IMR-90 (cell line): ENCODE measurements around the gene NADSYN1. TPM values are rescaled to one million over a fixed set of nuclear protein-coding genes. Genes with fewer than 3 reads are reported as not detected.
"Not testable (repeated sequence)": the region's sequence is repeated elsewhere in the genome, so short reads cannot be mapped to it uniquely, and the experiment has no call there.

ENCODE experiments used
- ATAC-seq: fragments of 200-7000 bp; cut with Tn5 transposase; 2 replicates; pipeline ENCODE4 v1.9.1; 2020; ENCODE audit warnings: low read depth, mild to moderate bottlenecking, moderate library complexity
- BruUV-seq: library from RNA; stranded (reverse); fragments of 400-500 nt; replicated peaks from 2 replicates; lab custom pipeline; 2021; lab: Mats Ljungman, UMichigan
- CTCF ChIA-PET: fragments of 300-600 bp; formaldehyde crosslinking; extraction: SDS; loops from one replicate; lab custom pipeline; 2021; ENCODE audit warnings: antibody characterized with exemption; lab: Yijun Ruan, JAX
- POLR2A ChIA-PET: fragments of 300-600 bp; sonication (Branson Sonifier 250); formaldehyde crosslinking; loops from one replicate; lab custom pipeline; 2022; ENCODE audit warnings: antibody characterized with exemption; ENCODE audit not compliant: unreplicated experiment; lab: Charles Lee
- DNase-seq: peaks from one replicate; pipeline ENCODE4 v3.0.0; 2013
- H2AFZ ChIP-seq: replicated peaks from 2 replicates; pipeline ENCODE3; 2013; ENCODE audit warnings: low read length, mild to moderate bottlenecking; ENCODE audit not compliant: poor library complexity
- H2AK5ac ChIP-seq: 2 replicates; pipeline ENCODE4 v1.6.1; 2013; ENCODE audit warnings: low read depth, low read length, inconsistent platforms
- H2AK9ac ChIP-seq: replicated peaks from 2 replicates; pipeline ENCODE3; 2013; ENCODE audit warnings: mild to moderate bottlenecking, low read depth, low read length, moderate library complexity; ENCODE audit not compliant: poor library complexity
- H2BK120ac ChIP-seq: 2 replicates; pipeline ENCODE4 v1.6.1; 2013; ENCODE audit warnings: low read depth, low read length, inconsistent platforms
- H2BK15ac ChIP-seq: 3 replicates; pipeline ENCODE4 v1.6.1; 2013; ENCODE audit warnings: low read depth, low read length, inconsistent platforms
- H2BK20ac ChIP-seq: 2 replicates; pipeline ENCODE4 v1.6.1; 2013; ENCODE audit warnings: low read depth, mild to moderate bottlenecking, inconsistent platforms, low read length, moderate library complexity
- H2BK5ac ChIP-seq: 2 replicates; pipeline ENCODE4 v1.6.1; 2013; ENCODE audit warnings: mild to moderate bottlenecking, low read depth, low read length, inconsistent platforms; ENCODE audit not compliant: poor library complexity, severe bottlenecking
- H3K14ac ChIP-seq: replicated peaks from 2 replicates; pipeline ENCODE4 v1.6.1; 2013; ENCODE audit warnings: low read depth, low read length, inconsistent platforms
- H3K18ac ChIP-seq: 2 replicates; pipeline ENCODE4 v1.6.1; 2013; ENCODE audit warnings: low read depth, low read length, control low read depth
- H3K23ac ChIP-seq: 2 replicates; pipeline ENCODE4 v1.6.1; 2013; ENCODE audit warnings: low read depth, low read length, inconsistent platforms
- H3K27ac ChIP-seq: 2 replicates; pipeline ENCODE4 v1.5.1; 2013; ENCODE audit warnings: mild to moderate bottlenecking, control low read depth, low read length; ENCODE audit not compliant: insufficient read depth
- H3K27me3 ChIP-seq: 2 replicates; pipeline ENCODE4 v1.6.1; 2013; ENCODE audit warnings: low read length; ENCODE audit not compliant: control insufficient read depth, insufficient read depth
- H3K36me3 ChIP-seq: 2 replicates; pipeline ENCODE4 v1.6.1; 2013; ENCODE audit warnings: low read length, mixed read lengths; ENCODE audit not compliant: control insufficient read depth, insufficient read depth
- H3K4ac ChIP-seq: 2 replicates; pipeline ENCODE4 v1.6.1; 2013; ENCODE audit warnings: low read depth, low read length, inconsistent platforms
- H3K4me1 ChIP-seq: 2 replicates; pipeline ENCODE4 v1.6.1; 2013; ENCODE audit warnings: low read length, mixed read lengths; ENCODE audit not compliant: control insufficient read depth, insufficient read depth
- H3K4me2 ChIP-seq: 2 replicates; pipeline ENCODE4 v1.6.1; 2013; ENCODE audit warnings: low read depth, mild to moderate bottlenecking, control low read depth, low read length, moderate library complexity
- H3K4me3 ChIP-seq: 2 replicates; pipeline ENCODE4 v1.5.1; 2013; ENCODE audit warnings: low read depth, mild to moderate bottlenecking, control low read depth, low read length, moderate library complexity; ENCODE audit not compliant: insufficient read depth
- H3K56ac ChIP-seq: 2 replicates; pipeline ENCODE4 v1.6.1; 2013; ENCODE audit warnings: low read length, inconsistent platforms; ENCODE audit not compliant: insufficient read depth; ENCODE audit errors: extremely low read depth
- H3K79me1 ChIP-seq, 2 experiments: 2 replicates each; pipeline ENCODE4 v1.6.1; 2013; ENCODE audit warnings: low read length in 2 of 2, inconsistent platforms in 1 of 2, low read depth in 1 of 2
- H3K9ac ChIP-seq: 2 replicates; pipeline ENCODE4 v1.6.1; 2013; ENCODE audit warnings: low read depth, low read length, control low read depth
- H3K9me1 ChIP-seq: 2 replicates; pipeline ENCODE4 v1.6.1; 2013; ENCODE audit warnings: low read length, inconsistent platforms; ENCODE audit not compliant: insufficient read depth
- H3K9me3 ChIP-seq: 2 replicates; pipeline ENCODE4 v1.6.1; 2013; ENCODE audit warnings: low read length; ENCODE audit not compliant: control insufficient read depth, insufficient read depth
- H4K20me1 ChIP-seq: 2 replicates; pipeline ENCODE4 v1.6.1; 2013; ENCODE audit warnings: low read length, inconsistent platforms; ENCODE audit not compliant: insufficient read depth
- H4K5ac ChIP-seq: 2 replicates; pipeline ENCODE4 v1.6.1; 2013; ENCODE audit warnings: mild to moderate bottlenecking, low read depth, low read length, control low read depth
- H4K8ac ChIP-seq, 2 experiments: 2 replicates each; pipeline ENCODE4 v1.6.1; 2013; ENCODE audit warnings: low read depth in 2 of 2, low read length in 2 of 2, control low read depth in 1 of 2, inconsistent platforms in 1 of 2
- H4K91ac ChIP-seq: 2 replicates; pipeline ENCODE4 v1.6.1; 2013; ENCODE audit warnings: low read depth, low read length, inconsistent platforms; ENCODE audit not compliant: insufficient read depth
- WGBS, 2 experiments: methylation state at CpG; one replicate each; pipeline versions ENCODE4 v1.1.5 to v1.1.7; 2013; ENCODE audit warnings: missing lambda C conversion rate in 2 of 2; ENCODE audit not compliant: insufficient read length in 1 of 2; ENCODE audit errors: extremely low coverage in 2 of 2; 5-methylcytosine and 5-hydroxymethylcytosine counted together
- dilution Hi-C: fragments of 300-500 bp; cut with HindIII; formaldehyde crosslinking; loops from one replicate; pipeline ENCODE4 v1.14.3; 2018; ENCODE audit warnings: low sequenced_read_pairs; ENCODE audit not compliant: unreplicated experiment
- in situ Hi-C: fragments of 300-500 bp; cut with MboI; formaldehyde crosslinking; loops from 3 replicates; pipeline ENCODE4 v1.14.3; 2019; ENCODE audit warnings: low sequenced_read_pairs, inconsistent platforms, mixed read lengths
- intact Hi-C: fragments of 100-400 bp; cut with micrococcal nuclease; formaldehyde crosslinking; loops from 2 replicates; pipeline ENCODE4 v1.10.0; 2022
- polyA plus RNA-seq, 3 experiments: library from polyadenylated mRNA; depleted of rRNA; stranded (reverse); fragments of >200 nt; gene quantifications; 2 replicates each; pipeline ENCODE4 v1.2.3, GENCODE V29; 2012; ENCODE audit warnings: low replicate concordance in 1 of 3
- total RNA-seq: library from RNA; depleted of rRNA; stranded (reverse); fragments of >200 nt; gene quantifications from 2 replicates; pipeline ENCODE4 v1.2.3, GENCODE V29; 2012

NADSYN1 gene
- total and polyA plus RNA-seq, 2 of the 4 experiments (the other 2 are of a cell fraction) = 69.5 to 70.4 TPM

DNA sequence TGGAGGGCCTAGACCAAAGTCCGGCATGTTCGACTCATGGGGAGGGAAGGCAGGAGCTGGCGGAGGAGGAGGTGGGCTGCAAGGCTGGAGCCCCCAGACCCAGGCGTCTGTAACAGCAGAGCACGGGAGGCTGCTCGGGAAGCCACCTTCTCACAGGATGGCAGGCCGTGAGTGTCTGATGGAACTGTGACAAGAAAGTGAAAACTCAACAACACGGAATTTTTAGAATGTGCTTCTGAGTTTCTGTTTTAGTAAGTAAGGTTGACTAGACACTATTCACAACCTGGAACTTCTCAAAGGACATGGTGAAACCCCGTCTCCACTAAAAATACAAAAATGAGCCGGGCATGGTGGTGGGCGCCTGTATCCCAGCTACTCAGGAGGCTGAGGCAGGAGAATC lies 87.0 kb downstream of the NADSYN1 start:
- H3K4me1 ChIP-seq, H4K20me1 ChIP-seq, H3K18ac ChIP-seq, H4K91ac ChIP-seq, H3K23ac ChIP-seq, H2BK20ac ChIP-seq, DNase-seq, CTCF ChIA-PET, H3K36me3 ChIP-seq, H3K14ac ChIP-seq, in situ Hi-C loops, H3K79me1 ChIP-seq, H2BK15ac ChIP-seq, H3K56ac ChIP-seq, H2AK9ac ChIP-seq, intact Hi-C loops, H3K4me2 ChIP-seq, H3K27ac ChIP-seq, H4K5ac ChIP-seq, H3K9me1 ChIP-seq, BruUV-seq, H2BK120ac ChIP-seq, H2BK5ac ChIP-seq, H3K4ac ChIP-seq, H3K9ac ChIP-seq, H3K4me3 ChIP-seq, ATAC-seq, H2AFZ ChIP-seq, dilution Hi-C loops, H4K8ac ChIP-seq, H2AK5ac ChIP-seq, H3K9me3 ChIP-seq, POLR2A ChIA-PET: not testable (repeated sequence)
- peaks cover 14% of the 10 kb centered on the region for H3K27me3 ChIP-seq
- WGBS, 2 experiments = 91% methylated on average over 7 of the region's 11 CpGs; no CpG with 5 or more reads in 1 of the 2 experiments

- H3K23ac ChIP-seq, H2AFZ ChIP-seq, H3K9me1 ChIP-seq, H4K20me1 ChIP-seq, H3K56ac ChIP-seq, DNase-seq, H3K79me1 ChIP-seq, in situ Hi-C loops, H3K36me3 ChIP-seq, H3K27ac ChIP-seq, H3K18ac ChIP-seq, H3K14ac ChIP-seq, dilution Hi-C loops, H3K4me2 ChIP-seq, BruUV-seq, H2BK20ac ChIP-seq, intact Hi-C loops, H2AK5ac ChIP-seq, H2AK9ac ChIP-seq, POLR2A ChIA-PET, H4K8ac ChIP-seq, H4K91ac ChIP-seq, H3K9ac ChIP-seq, H2BK5ac ChIP-seq, H3K9me3 ChIP-seq, H3K4ac ChIP-seq, ATAC-seq, H3K4me1 ChIP-seq, H2BK15ac ChIP-seq, H3K4me3 ChIP-seq, H2BK120ac ChIP-seq, H4K5ac ChIP-seq: not testable (repeated sequence)
- WGBS, 2 experiments = 57% methylated on average over 5 of the region's 9 CpGs; no CpG with 5 or more reads in 1 of the 2 experiments
- peaks cover 16% of the 10 kb centered on the region for H3K27me3 ChIP-seq
- CTCF ChIA-PET = interaction anchor here (1.0 kb wide), 1 partner anchor 39 kb away, joined by 3 read pairs; no protein-coding TSS in a partner anchor
These were observed 87.7 kb downstream of the NADSYN1 start for GRCh38 chr11:71540521-71541304.
